ENCODE measurements around the gene GPR25.

Gene GPR25

DNA sequence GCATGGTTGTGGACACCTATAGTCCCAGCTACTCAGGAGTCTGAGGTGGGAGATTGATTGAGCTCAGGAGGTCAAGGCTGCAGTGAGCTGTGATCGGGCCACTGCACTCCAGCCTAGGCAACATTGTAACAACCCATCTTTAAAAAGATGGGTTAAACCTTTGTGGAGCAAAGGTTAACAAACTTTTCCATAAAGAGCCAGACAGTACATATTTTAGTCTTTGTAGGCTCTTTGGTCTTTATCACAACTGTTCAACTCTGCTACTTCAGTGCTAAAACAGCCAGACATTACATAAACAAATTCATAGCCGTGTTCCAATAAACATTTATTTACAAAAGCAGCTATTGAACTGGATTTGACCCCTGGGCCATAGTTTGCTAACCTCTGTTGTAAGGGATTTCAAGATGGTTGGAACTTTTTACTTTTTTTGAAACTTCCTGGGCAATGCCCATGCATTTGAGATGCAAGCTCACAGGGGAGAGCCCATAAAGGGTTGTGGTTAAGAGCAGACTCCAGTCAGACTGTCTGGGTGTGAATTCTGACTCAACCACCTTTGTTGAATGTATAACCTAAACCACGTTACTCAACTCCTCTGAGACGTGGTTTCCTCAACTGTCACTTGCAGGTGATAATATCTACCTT is 32.8 kb downstream of the GPR25 start:
- peak; percentile 20 for DNase-seq
- Histone ChIP-seq H4K20me1 (ENCODE audit: insufficient read depth, low read length) (no peaks in the 10 kb centered on the region), H3F3A (ENCODE audit: insufficient read depth, low read length) (no peaks in the 10 kb centered on the region), H3K9me2 (replicated peaks; ENCODE audit: insufficient read depth, low read length) (no peaks in the 10 kb centered on the region), H3K4me2 (ENCODE audit: low read depth, low read length) (no peak overlapping the region), H3K79me2 (ENCODE audit: low read length) (0 out of 2 replicates have a peak, but pooled peaks cover 3% of the 10 kb centered on the region), H2AFZ (ENCODE audit: low read length) (no peak overlapping the region), H3K27ac (ENCODE audit: low read length) (no peak overlapping the region), H3K4me3 (ENCODE audit: low read length) (no peak overlapping the region), H3K27me3 (replicated peaks; ENCODE audit: insufficient read depth, low read length) (no peaks in the 10 kb centered on the region), H3K36me3 (replicated peaks; ENCODE audit: insufficient read depth, low read length) (peaks cover 11% of the 10 kb centered on the region; the same call in 1 of the 2 replicates), H3K9me3 (replicated peaks; ENCODE audit: insufficient read depth, low read length) (no peaks in the 10 kb centered on the region), H3K9ac (ENCODE audit: low read length) (no peak overlapping the region), H3K4me1 (ENCODE audit: low read length) (no peaks in the 10 kb centered on the region)
- TF ChIP-seq CTCF (IDR thresholded peaks at IDR 0.05; ENCODE audit: low read length) (no peak), EZH2 (optimal IDR thresholded peaks at IDR 0.05; ENCODE audit: low read depth, low read length) (no peak)

DNA sequence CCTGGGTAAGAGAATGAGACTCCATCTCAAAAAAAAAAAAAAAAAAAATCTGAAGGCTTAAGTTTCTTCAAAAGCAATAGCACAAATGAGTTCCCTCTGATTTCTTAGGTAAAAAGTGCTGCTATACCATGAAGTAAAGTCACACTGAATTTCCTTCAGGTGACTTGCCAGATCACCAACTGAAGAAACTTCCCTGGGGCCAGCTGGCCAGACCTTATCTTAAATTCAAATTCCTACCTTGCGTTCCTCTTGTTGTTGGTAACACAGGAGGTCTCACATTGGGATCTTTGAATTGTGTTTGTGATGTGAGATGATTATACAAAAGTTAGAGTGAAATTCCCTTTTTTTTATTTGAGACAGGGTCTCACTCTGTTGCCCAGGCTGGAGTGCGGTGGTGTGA is 33.7 kb downstream of the GPR25 start:
- no peaks in the 10 kb centered on the region for H3K4me1 ChIP-seq (ENCODE audit: low read length)
- no peaks in the 10 kb centered on the region for H3K9me2 ChIP-seq (replicated peaks; ENCODE audit: insufficient read depth, low read length)
- H3K79me2 ChIP-seq (ENCODE audit: low read length): no peaks in the 10 kb centered on the region
- TF ChIP-seq EZH2 (optimal IDR thresholded peaks at IDR 0.05; ENCODE audit: low read depth, low read length) (no peak), CTCF (IDR thresholded peaks at IDR 0.05; ENCODE audit: low read length) (no peak), EZH2phosphoT487 (IDR thresholded peaks at IDR 0.05; ENCODE audit: low read length) (no peak)
- DNase-seq: no peak
- H4K20me1 ChIP-seq (ENCODE audit: insufficient read depth, low read length): no peaks in the 10 kb centered on the region
- no peak overlapping the region for H3K9ac ChIP-seq (ENCODE audit: low read length)
- no peak overlapping the region for H3K4me3 ChIP-seq (ENCODE audit: low read length)
- no peak overlapping the region for H2AFZ ChIP-seq (ENCODE audit: low read length)
- no peaks in the 10 kb centered on the region for H3F3A ChIP-seq (ENCODE audit: insufficient read depth, low read length)
- H3K4me2 ChIP-seq (ENCODE audit: low read depth, low read length): no peak overlapping the region
- no peaks in the 10 kb centered on the region for H3K9me3 ChIP-seq (replicated peaks; ENCODE audit: insufficient read depth, low read length)
- H3K27ac ChIP-seq (ENCODE audit: low read length): no peak overlapping the region
- no peaks in the 10 kb centered on the region for H3K27me3 ChIP-seq (replicated peaks; ENCODE audit: insufficient read depth, low read length)
- peaks cover 5% of the 10 kb centered on the region; the same call in 1 of the 2 replicates for H3K36me3 ChIP-seq (replicated peaks; ENCODE audit: insufficient read depth, low read length)

DNA sequence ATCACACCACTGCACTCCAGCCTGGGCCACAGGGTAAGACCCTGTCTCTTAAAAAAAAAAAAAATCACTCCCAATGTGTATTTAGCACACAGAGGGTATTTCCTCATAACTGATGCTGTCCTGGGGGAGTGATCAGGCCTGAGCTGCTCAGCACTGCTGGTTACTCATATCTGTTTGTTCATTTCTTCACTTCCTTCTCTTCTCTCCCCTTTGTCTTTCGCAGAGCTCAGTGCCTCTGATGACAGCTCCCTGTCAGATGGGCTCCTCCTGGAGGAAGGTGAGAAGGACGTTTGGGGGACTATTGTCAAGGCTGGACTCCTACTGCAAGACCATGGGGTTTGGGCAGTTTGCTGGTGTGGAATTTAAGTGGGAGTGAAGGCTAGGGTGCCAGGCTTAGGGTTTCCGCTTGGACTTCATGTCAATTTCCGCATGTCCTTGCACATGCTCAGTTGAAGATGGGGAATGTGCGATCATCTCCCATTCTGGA is 34.9 kb downstream of the GPR25 start:
- no peak for DNase-seq
- no peaks in the 10 kb centered on the region for H3K9me3 ChIP-seq (replicated peaks; ENCODE audit: insufficient read depth, low read length)
- H3F3A ChIP-seq (ENCODE audit: insufficient read depth, low read length): no peaks in the 10 kb centered on the region
- H3K4me3 ChIP-seq (ENCODE audit: low read length): no peak overlapping the region
- no peak for TF ChIP-seq EZH2phosphoT487 (IDR thresholded peaks at IDR 0.05; ENCODE audit: low read length)
- TF ChIP-seq EZH2 (optimal IDR thresholded peaks at IDR 0.05; ENCODE audit: low read depth, low read length): no peak
- H3K27ac ChIP-seq (ENCODE audit: low read length): no peak overlapping the region
- no peaks in the 10 kb centered on the region for H3K79me2 ChIP-seq (ENCODE audit: low read length)
- H3K4me1 ChIP-seq (ENCODE audit: low read length): no peaks in the 10 kb centered on the region
- no peak overlapping the region for H3K9ac ChIP-seq (ENCODE audit: low read length)
- no peak overlapping the region for H3K4me2 ChIP-seq (ENCODE audit: low read depth, low read length)
- no peaks in the 10 kb centered on the region for H4K20me1 ChIP-seq (ENCODE audit: insufficient read depth, low read length)
- no peaks in the 10 kb centered on the region for H3K9me2 ChIP-seq (replicated peaks; ENCODE audit: insufficient read depth, low read length)
- H3K27me3 ChIP-seq (replicated peaks; ENCODE audit: insufficient read depth, low read length): no peaks in the 10 kb centered on the region
- H2AFZ ChIP-seq (ENCODE audit: low read length): no peak overlapping the region
- H3K36me3 ChIP-seq (replicated peaks; ENCODE audit: insufficient read depth, low read length): no peaks in the 10 kb centered on the region; the same call in 1 of the 2 replicates
